Left ventricle myocardium inferior (tissue), 1 donor: Measurements from ENCODE around the gene MEIS1. TPM values are rescaled to one million over a fixed set of nuclear protein-coding genes. Genes with fewer than 3 reads are reported as not detected.

ENCODE experiments used
- DNase-seq: peaks from one replicate; pipeline ENCODE4 v3.0.0-alpha.2; 2020
- H3K27ac ChIP-seq: fragments of 200-600 bp; replicated peaks from 2 replicates; pipeline ENCODE4 v1.8.0; 2021
- H3K27me3 ChIP-seq: fragments of 200-600 bp; 2 replicates; pipeline ENCODE4 v1.8.0; 2021; ENCODE audit warnings: low read depth
- H3K36me3 ChIP-seq: fragments of 200-600 bp; 2 replicates; pipeline ENCODE4 v1.8.0; 2021
- H3K4me1 ChIP-seq: fragments of 200-600 bp; 2 replicates; pipeline ENCODE4 v1.8.0; 2021
- H3K4me3 ChIP-seq: fragments of 200-600 bp; 2 replicates; pipeline ENCODE4 v1.8.0; 2021; ENCODE audit warnings: mild to moderate bottlenecking, moderate library complexity
- H3K9me3 ChIP-seq: fragments of 200-600 bp; replicated peaks from 2 replicates; pipeline ENCODE4 v1.8.0; 2021
- intact Hi-C: fragments of 100-400 bp; cut with micrococcal nuclease; formaldehyde crosslinking; loops from one replicate; pipeline ENCODE4 v1.11.0; 2022
- total RNA-seq: library from RNA; stranded (reverse); fragmentation: NEBNext Ultra II Directional; extraction: Animal tissue kit (Norgen Biotek cat#: 25700); gene quantifications from one replicate; pipeline ENCODE4 v1.2.1, GENCODE V29; 2021
- TF ChIP-seq, protein P1 (sequence below): fragments of 200-600 bp; IDR thresholded peaks from 2 replicates; pipeline ENCODE4 v1.8.0; 2021; ENCODE audit warnings: antibody characterized with exemption, mild to moderate bottlenecking, borderline replicate concordance
- donor health status: DM: no; HTN: yes; CAD: no; lungs with severe emphysema.

The MEIS1 gene
- total RNA-seq, 1 donor from 2014 or later = 38.0 TPM

DNA sequence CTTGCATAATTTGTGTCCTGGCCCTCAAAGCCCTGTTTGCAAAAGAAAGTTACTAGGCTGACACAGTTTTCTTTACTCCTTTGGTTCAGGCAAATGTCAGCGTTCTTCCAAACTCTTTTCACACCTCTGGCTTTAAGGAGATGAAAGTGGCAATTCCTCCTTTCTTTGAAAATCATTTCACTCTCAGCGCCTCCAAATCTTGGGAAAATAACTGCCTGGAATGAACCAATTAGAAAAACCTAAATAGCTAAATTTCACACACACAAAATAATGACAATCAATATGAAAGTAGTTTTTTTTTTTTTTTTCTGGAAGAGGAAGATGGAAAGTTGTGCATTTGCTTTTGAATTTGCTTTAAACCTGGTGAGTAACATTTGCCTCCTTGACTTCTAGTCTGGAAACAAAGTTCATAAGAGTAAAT lies 1.7 kb downstream of the MEIS1 start:
- Histone ChIP-seq H3K9me3 (no peaks in the 10 kb centered on the region), H3K27ac (peak overlapping the region; percentile 96), H3K27me3 (peaks cover 27% of the 10 kb centered on the region), H3K36me3 (no peaks in the 10 kb centered on the region), H3K4me3 (peak overlapping the region; percentile 81), H3K4me1 (peaks cover 41% of the 10 kb centered on the region)
- intact Hi-C loops = no loop called here
- TF ChIP-seq, protein P1, sequence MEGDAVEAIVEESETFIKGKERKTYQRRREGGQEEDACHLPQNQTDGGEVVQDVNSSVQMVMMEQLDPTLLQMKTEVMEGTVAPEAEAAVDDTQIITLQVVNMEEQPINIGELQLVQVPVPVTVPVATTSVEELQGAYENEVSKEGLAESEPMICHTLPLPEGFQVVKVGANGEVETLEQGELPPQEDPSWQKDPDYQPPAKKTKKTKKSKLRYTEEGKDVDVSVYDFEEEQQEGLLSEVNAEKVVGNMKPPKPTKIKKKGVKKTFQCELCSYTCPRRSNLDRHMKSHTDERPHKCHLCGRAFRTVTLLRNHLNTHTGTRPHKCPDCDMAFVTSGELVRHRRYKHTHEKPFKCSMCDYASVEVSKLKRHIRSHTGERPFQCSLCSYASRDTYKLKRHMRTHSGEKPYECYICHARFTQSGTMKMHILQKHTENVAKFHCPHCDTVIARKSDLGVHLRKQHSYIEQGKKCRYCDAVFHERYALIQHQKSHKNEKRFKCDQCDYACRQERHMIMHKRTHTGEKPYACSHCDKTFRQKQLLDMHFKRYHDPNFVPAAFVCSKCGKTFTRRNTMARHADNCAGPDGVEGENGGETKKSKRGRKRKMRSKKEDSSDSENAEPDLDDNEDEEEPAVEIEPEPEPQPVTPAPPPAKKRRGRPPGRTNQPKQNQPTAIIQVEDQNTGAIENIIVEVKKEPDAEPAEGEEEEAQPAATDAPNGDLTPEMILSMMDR = no peak
- no peak for DNase-seq

DNA sequence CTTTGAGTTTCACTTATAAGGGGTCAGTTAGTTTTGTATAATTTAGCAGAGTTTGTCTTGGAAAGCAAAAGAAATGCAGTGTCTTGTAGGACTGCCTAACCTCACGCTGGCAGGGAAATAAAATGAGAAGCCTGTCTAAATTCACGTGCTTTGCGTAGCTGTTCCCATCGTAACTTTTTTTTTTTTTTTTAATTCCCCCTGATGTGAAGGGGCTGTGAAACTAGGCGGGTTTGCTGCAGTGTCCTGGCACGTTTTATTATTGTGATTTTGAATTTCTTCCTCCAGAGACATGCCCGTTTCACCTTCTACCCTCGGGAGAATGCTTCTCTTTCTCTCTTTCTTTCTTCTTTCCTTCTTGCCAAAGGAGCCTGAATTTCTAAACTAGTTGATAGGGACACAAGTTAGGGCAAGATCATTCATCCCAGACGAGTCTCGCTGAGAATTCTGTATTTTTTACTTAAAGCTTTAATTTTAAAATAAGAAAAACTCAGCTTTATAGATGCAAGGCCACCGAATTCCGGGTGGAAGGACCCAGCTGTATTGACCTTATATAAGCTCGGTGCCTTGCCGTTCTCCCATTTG lies 2.3 kb downstream of the MEIS1 start:
- intact Hi-C loops = no loop called here
- peaks cover 23% of the 10 kb centered on the region for H3K27me3 ChIP-seq

DNA sequence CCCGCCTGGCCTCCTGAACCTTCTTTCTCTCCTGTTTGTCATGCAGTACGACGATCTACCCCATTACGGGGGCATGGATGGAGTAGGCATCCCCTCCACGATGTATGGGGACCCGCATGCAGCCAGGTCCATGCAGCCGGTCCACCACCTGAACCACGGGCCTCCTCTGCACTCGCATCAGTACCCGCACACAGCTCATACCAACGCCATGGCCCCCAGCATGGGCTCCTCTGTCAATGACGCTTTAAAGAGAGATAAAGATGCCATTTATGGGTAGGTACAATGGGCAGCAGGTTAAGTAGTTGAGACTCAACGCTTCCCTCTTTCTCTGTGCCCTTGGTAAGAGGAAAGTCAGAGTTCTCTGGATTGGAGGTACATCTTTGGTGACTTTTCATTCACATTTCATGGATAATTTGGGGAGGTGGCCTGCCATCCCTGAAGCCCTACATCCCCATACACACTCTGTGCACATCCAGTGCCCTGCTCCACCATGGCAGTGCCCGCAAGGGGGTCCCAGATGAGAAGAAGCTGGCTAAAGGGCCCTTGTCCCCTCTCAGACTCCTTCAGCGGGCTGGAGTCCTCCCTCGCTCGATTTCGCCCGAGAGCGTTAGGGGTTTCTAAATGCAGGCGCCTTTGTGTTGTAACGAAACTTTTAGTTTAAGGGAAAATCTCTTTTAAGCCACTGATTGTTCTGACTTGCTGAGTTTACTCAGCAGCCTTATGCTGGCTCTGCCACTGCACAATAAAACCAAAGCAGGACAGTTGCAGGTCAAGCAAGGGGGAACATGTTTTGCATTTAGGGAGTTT lies 3.0 kb downstream of the MEIS1 start:
- intact Hi-C loops = no loop called here
- Histone ChIP-seq H3K27ac (peak overlapping the region; percentile 96), H3K4me1 (peaks cover 47% of the 10 kb centered on the region), H3K4me3 (peak overlapping the region; percentile 81), H3K27me3 (peaks cover 23% of the 10 kb centered on the region), H3K36me3 (peaks cover 3% of the 10 kb centered on the region), H3K9me3 (no peaks in the 10 kb centered on the region)
- TF ChIP-seq, protein P1 = no peak
- peak; percentile 33 for DNase-seq

More for the DNA sequence above, 2.3 kb downstream of the MEIS1 start:
- H3K9me3 ChIP-seq = no peaks in the 10 kb centered on the region
- no peak for DNase-seq
- H3K4me3 ChIP-seq = peak overlapping the region; percentile 81
- no peaks in the 10 kb centered on the region for H3K36me3 ChIP-seq
- peak overlapping the region; percentile 96 for H3K27ac ChIP-seq
- TF ChIP-seq, protein P1 = no peak
- H3K4me1 ChIP-seq = peaks cover 44% of the 10 kb centered on the region

DNA sequence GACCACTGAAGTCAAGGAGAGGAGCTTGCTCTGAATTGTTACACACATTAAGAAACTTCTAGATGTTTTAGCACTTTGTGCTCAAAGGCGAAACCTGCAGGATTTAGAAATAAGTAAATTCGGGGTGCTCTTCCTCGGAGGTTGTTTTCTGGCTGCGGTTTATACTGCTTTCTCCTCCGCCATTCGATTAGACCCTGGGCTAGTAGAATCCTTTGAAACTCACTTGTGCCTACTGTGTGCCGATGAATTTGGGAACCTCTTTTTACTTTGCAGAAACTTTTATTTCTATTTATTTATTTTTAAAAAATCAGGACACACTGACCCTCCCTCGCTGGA lies 3.5 kb downstream of the MEIS1 start:
- Histone ChIP-seq H3K27me3 (peaks cover 18% of the 10 kb centered on the region), H3K4me1 (peaks cover 41% of the 10 kb centered on the region), H3K9me3 (no peaks in the 10 kb centered on the region), H3K27ac (peak overlapping the region; percentile 96), H3K36me3 (peaks cover 6% of the 10 kb centered on the region), H3K4me3 (peak overlapping the region; percentile 81)
- intact Hi-C loops = no loop called here
- TF ChIP-seq, protein P1 = no peak
- DNase-seq = no peak

DNA sequence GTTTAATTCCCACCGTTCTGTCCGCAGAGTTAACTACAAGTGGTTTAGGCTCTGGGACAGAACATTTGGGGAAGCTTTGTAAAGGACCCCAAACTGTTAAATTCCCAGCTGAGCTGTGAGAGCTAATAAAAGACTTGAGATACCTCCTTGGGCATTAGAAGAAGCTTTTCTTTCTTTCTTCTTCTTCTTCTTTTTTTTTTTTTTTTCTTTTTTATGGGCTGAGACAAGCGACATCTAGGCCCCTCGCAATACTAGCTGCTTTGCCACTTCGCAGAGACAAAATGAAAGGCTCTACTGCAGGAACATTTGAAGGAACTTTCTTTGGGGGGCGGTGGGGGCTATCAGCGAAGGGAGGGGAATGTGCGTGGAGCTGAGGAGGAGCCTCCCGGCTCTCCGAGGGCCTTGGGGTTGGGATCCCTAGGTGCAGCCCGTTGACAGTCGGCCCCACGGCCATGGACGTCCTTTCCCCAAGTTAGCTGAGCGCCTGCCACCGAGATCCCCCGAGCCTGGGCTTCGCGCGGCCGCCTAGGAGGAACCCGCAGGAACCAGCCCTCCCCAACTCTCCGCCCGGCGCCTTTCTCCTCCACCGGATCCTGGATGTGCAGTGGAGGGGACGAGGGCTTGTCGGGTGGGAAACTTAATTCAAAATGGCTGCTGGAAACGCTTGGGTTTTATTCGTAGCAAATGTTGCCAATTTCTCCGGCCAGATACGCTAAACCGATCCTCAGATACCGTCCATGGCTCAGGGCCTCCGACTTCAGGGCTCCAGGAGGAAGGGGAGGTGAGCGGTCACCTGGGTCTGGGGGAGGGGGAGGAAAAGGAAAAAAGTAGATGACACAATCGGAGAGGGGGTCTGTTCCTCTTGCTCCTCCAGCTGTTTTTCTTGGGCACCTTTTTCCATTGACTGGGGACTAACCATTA lies 4.2 kb downstream of the MEIS1 start:
- peak overlapping the region; percentile 96 for H3K27ac ChIP-seq
- H3K4me1 ChIP-seq = peaks cover 34% of the 10 kb centered on the region
- H3K9me3 ChIP-seq = no peaks in the 10 kb centered on the region
- intact Hi-C loops = no loop called here
- H3K4me3 ChIP-seq = peak overlapping the region; percentile 81
- peaks cover 6% of the 10 kb centered on the region for H3K36me3 ChIP-seq
- TF ChIP-seq, protein P1 = no peak
- H3K27me3 ChIP-seq = peaks cover 12% of the 10 kb centered on the region
- peak; percentile 27 for DNase-seq
